AG04449 (cell line): Measurements from ENCODE around the gene CCNI.

ENCODE experiments used
- CTCF ChIA-PET: fragments of 350-600 bp; formaldehyde crosslinking; extraction: SDS; loops from one replicate; lab custom pipeline; 2021; ENCODE audit warnings: antibody characterized with exemption; lab: Yijun Ruan, JAX
- POLR2A ChIA-PET: fragments of 400-600, 350-600 bp; formaldehyde crosslinking; extraction: SDS; loops from one replicate; lab custom pipeline; 2020; ENCODE audit warnings: antibody characterized with exemption, inconsistent platforms; lab: Yijun Ruan, JAX
- DNase-seq: peaks from one replicate; pipeline ENCODE4 v3.0.0-alpha.2; 2010; ENCODE audit warnings: low read depth, low spot score
- H3K4me3 ChIP-seq: 2 replicates; pipeline ENCODE4 v1.5.1; 2011; ENCODE audit warnings: low read depth, mild to moderate bottlenecking, control low read depth, low read length
- CTCF ChIP-seq: IDR thresholded peaks from one replicate; pipeline ENCODE4 v1.5.1; 2011; ENCODE audit warnings: mild to moderate bottlenecking, moderate library complexity, low read length, control low read depth, inconsistent platforms; ENCODE audit not compliant: insufficient read depth; ENCODE audit errors: missing control alignments

The CCNI gene

GRCh38 chr4:77002321-77003107 is 73.3 kb downstream of the CCNI start:
- no peak for DNase-seq
- no peak for TF ChIP-seq CTCF
- ChIA-PET POLR2A (interaction anchor here (0.7 to 1.5 kb wide), 2 partner anchors 9 to 16 kb away, joined by 3 read pairs; no protein-coding TSS in a partner anchor), CTCF (no interaction called here)
- no peak overlapping the region for H3K4me3 ChIP-seq

- ChIA-PET POLR2A (interaction anchor here (0.7 kb wide), 1 partner anchor 15 kb away, joined by 3 read pairs; no protein-coding TSS in a partner anchor), CTCF (no interaction called here)
- no peak for TF ChIP-seq CTCF
- H3K4me3 ChIP-seq: no peak overlapping the region
- no peak for DNase-seq
These were observed 73.9 kb downstream of the CCNI start for GRCh38 chr4:77001907-77002306.

- H3K4me3 ChIP-seq: no peak overlapping the region
- ChIA-PET CTCF (interaction anchor here (1.1 kb wide), 1 partner anchor 47 kb away, joined by 3 read pairs; no protein-coding TSS in a partner anchor), POLR2A (no interaction called here)
- DNase-seq: no peak
- no peak for TF ChIP-seq CTCF
These were observed 77.4 kb downstream of the CCNI start for GRCh38 chr4:76998251-76998901.

GRCh38 chr4:76997532-76997931 is 78.3 kb downstream of the CCNI start:
- ChIA-PET POLR2A (no interaction called here), CTCF (interaction anchor here (1.0 kb wide), 1 partner anchor 9 kb away, joined by 3 read pairs; no protein-coding TSS in a partner anchor)
- no peak overlapping the region for H3K4me3 ChIP-seq
- no peak for TF ChIP-seq CTCF
- no peak for DNase-seq
